D721Med (cell line): ENCODE results near the gene RESF1.
"Not testable (repeated sequence)": the region's sequence is repeated elsewhere in the genome, so short reads cannot be mapped to it uniquely, and the experiment has no call there.

Experiments
- DNase-seq: peaks from one replicate; pipeline ENCODE4 v3.0.0; 2011; ENCODE audit warnings: low spot score; ENCODE audit not compliant: insufficient read length
- FAIRE-seq: peaks from 2 replicates; lab custom pipeline; 2011; peaks lifted over from hg19 to GRCh38; lab: Jason Lieb, UNC
- CTCF ChIP-seq: IDR thresholded peaks from 2 replicates; pipeline ENCODE4 v1.5.1; 2012; ENCODE audit warnings: mild to moderate bottlenecking, control low read depth; ENCODE audit not compliant: insufficient read depth; ENCODE audit errors: missing control alignments

Gene RESF1

DNA sequence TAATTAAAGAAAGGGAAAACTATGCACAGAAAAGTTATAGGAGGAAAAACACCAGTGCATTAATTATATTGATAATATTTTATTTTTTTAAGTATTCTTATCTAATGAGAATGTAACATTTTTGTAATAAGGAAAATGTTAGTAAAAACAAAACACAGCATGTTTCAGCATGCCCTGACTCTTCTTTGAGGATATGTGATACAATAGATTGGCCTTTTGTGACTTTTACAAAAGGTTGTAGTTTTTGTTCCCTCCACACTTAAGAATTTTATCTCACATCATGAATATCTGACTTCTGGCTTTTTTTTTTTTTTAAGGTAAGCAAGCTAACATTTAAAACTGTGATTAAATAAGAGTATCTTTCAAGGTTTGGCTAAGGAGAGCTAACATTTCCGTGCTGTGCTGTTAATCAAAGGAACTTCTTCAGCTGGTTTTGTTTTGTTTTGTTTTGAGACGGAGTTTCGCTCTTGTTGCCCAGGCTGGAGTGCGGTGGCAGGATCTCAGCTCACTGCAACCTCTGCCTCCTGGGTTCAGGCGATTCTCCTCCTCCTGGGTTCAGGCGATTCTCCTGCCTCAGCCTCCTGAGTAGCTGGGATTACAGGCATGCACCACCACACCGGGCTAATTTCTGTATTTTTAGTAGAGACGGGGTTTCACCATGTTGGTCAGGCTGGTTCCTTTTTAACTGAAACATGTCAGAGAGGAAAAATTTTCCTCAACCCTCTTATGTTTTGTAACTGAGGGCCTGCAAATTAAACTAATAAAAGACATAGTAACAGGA is 30.8 kb upstream of the RESF1 start:
- FAIRE-seq (no peak), DNase-seq (no peak)
- TF ChIP-seq CTCF = no peak

DNA sequence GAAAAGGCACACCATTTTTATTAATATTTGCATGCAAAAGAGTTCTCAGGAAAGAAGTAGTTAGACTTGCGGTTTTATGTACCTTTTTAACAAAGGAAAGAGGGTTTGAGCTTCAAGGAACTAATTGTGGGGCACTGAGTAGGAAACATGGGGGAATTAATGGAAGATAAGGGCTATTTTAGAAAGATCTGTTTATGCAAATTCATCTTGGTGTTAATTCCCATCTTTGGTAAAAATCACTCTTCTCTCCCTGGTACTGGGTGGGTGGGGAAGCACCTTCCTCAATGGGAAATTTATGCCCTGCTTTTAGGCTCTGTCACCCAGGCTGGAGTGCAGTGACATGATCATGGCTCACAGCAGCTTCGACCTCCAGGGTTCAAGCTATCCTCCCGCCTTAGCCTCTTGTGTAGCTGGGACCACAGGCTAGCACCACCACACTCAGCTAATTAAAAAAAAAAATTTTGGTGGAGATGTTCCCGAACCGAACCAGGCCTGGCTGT is 30.1 kb upstream of the RESF1 start:
- FAIRE-seq = no peak
- DNase-seq = no peak
- TF ChIP-seq CTCF = no peak

GRCh38 chr12:31931796-31932715 is 27.2 kb upstream of the RESF1 start:
- no peak for DNase-seq
- no peak for TF ChIP-seq CTCF
- FAIRE-seq = no peak

DNA sequence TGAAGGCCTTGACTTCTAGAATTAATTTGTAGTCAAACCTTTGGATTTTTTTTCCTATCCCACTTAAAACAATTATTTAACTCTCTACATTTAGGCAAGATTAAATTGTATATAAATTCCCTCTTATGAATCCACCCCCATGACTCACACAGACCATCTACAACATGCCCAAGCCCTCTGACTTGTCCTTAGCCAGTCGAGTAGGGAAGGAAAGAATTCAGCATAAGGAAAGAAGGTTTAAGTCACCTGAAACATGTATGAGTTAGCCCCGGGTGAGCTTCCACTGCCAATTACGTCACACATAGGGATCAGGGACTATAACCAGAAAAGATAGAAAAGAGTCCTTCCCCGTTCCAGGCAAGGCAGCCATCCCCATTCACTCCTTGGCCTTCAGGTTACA is 14.9 kb upstream of the RESF1 start:
- no peak for FAIRE-seq

DNA sequence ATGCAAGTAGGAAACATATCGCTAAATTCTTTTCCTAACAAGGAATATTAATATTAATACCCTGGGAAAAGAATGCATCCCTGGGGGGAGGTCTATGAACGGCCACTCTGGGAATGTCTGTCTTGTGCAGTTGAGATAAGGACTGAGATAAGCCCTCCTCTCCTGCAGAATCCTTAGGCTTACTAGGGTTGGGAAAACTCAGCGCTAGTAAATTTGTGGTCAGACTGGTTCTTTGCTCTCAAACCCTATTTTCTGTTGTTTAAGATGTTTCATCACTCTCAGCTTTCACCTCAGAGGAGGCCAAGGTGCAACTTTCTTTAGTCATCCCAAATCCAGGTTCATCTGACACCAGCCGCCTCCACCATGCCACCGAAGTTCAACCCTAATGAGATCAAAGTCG is 11.2 kb upstream of the RESF1 start:
- FAIRE-seq = no peak
- TF ChIP-seq CTCF = no peak

More for the DNA sequence above, 14.9 kb upstream of the RESF1 start:
- no peak for TF ChIP-seq CTCF
- DNase-seq = no peak

DNA sequence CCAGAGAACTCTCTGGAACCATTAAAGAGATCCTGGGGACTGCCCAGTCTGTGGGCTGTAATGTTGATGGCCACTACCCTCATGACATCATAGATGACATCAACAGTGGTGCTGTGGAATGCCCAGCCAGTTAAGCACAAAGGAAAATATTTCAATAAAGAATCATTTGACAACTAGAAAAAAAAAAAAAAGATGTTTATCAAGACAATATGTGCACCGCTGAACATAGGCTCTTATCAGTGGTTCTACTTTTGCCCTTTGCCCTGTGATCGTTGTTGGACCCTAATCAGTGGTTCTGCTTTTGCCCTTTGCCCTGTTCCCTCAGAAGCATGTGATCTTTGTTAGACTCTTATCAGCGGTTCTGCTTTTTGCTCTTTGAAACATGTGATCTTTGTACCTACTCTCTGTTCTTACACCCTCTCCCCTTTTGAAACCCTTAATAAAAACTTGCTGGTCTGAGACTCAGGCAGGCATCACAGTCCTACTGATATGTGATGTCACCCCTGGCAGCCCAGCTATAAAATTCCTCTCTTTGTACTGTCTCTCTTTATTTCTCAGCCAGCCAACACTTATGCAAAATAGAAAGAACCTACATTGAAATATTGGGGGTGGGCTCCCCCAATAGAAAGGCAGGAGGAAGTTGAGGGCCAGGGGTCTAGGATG is 10.4 kb upstream of the RESF1 start:
- DNase-seq, FAIRE-seq: not testable (repeated sequence)

More for the DNA sequence above, 11.2 kb upstream of the RESF1 start:
- no peak for DNase-seq

GRCh38 chr12:31950088-31950487 is 9.1 kb upstream of the RESF1 start:
- no peak for TF ChIP-seq CTCF
- FAIRE-seq (no peak), DNase-seq (no peak)
